ENCODE results near the gene SLC9A5. TPM values are rescaled to one million over a fixed set of nuclear protein-coding genes. Genes with fewer than 3 reads are reported as not detected.

SLC9A5 gene
- total and polyA plus RNA-seq, 3 donors from 2014 or later = 4.8 to 15.7 (median 6.8) TPM

- Histone ChIP-seq H3K36me3 (ENCODE audit: low read depth, missing control alignments) (no peaks in the 10 kb centered on the region), H3K27me3 (no peaks in the 10 kb centered on the region), H3K4me3 (no peak overlapping the region), H3K27ac (no peak overlapping the region), H3K9me3 (no peaks in the 10 kb centered on the region), H3K4me1 (no peaks in the 10 kb centered on the region)
- 47 to 57% methylated on average over 8 to 11 of the region's 11 CpGs for WGBS, 2 donors
- intact Hi-C loops (cut with DNase I; ENCODE audit: low total_unique reads) = no loop called here
- TF ChIP-seq POLR2A (IDR thresholded peaks at IDR 0.05) = no peak
- TF ChIP-seq, protein P1, sequence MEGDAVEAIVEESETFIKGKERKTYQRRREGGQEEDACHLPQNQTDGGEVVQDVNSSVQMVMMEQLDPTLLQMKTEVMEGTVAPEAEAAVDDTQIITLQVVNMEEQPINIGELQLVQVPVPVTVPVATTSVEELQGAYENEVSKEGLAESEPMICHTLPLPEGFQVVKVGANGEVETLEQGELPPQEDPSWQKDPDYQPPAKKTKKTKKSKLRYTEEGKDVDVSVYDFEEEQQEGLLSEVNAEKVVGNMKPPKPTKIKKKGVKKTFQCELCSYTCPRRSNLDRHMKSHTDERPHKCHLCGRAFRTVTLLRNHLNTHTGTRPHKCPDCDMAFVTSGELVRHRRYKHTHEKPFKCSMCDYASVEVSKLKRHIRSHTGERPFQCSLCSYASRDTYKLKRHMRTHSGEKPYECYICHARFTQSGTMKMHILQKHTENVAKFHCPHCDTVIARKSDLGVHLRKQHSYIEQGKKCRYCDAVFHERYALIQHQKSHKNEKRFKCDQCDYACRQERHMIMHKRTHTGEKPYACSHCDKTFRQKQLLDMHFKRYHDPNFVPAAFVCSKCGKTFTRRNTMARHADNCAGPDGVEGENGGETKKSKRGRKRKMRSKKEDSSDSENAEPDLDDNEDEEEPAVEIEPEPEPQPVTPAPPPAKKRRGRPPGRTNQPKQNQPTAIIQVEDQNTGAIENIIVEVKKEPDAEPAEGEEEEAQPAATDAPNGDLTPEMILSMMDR (IDR thresholded peaks at IDR 0.05) = no peak
- DNase-seq = no peak
These were observed 9.5 kb downstream of the SLC9A5 start for GRCh38 chr16:67258161-67258835.

- intact Hi-C loops (cut with DNase I; ENCODE audit: low total_unique reads) = no loop called here
- 93% methylated on average over 12 of the region's 12 CpGs for WGBS, 2 donors
- TF ChIP-seq POLR2A (IDR thresholded peaks at IDR 0.05) = no peak
- TF ChIP-seq, protein P1 (IDR thresholded peaks at IDR 0.05) = no peak
- no peaks in the 10 kb centered on the region for H3K9me3 ChIP-seq
- no peaks in the 10 kb centered on the region for H3K4me1 ChIP-seq
- H3K27ac ChIP-seq = no peak overlapping the region
- H3K4me3 ChIP-seq = no peak overlapping the region
- H3K27me3 ChIP-seq = no peaks in the 10 kb centered on the region
- H3K36me3 ChIP-seq (ENCODE audit: low read depth, missing control alignments) = no peaks in the 10 kb centered on the region
- DNase-seq = no peak
These were observed 10.9 kb downstream of the SLC9A5 start for GRCh38 chr16:67259705-67260104.

DNA sequence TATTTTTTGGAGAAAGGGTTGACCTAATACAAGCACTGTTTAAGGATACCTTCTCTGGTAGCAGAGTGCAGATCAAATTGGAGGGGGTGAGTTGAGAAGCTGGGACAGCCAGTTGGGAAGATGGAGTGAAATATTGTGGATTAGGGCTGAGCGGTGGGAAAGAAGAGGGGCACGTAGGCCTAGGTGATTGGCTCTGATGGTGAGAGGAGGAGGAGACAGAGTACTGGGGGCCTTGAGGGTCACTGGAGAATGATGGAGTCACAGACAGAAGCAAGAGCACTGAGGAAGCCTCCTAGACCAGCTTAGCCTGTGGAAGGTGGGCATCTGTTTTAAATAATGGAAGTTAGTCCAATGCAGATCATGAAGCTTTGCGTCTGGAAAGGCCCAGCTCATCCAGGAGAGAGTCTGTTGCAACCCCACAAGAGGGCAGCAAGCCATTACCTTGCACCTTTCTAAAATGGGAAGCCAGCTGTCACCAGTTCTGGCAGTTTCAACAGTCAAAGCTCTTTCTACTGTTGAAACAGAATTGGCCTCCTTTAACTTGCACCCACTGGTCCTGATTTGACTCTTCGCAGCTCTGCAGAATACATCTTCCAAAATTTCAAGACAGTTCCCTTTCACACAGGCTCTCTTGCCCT, 11.8 kb downstream of the SLC9A5 start:
- DNase-seq = no peak
- Histone ChIP-seq H3K36me3 (ENCODE audit: low read depth, missing control alignments) (no peaks in the 10 kb centered on the region), H3K4me1 (no peaks in the 10 kb centered on the region), H3K9me3 (no peaks in the 10 kb centered on the region), H3K27me3 (no peaks in the 10 kb centered on the region), H3K4me3 (no peak overlapping the region), H3K27ac (no peak overlapping the region)
- 86 to 91% methylated on average over 4 of the region's 4 CpGs for WGBS, 2 donors
- TF ChIP-seq, protein P1 (IDR thresholded peaks at IDR 0.05) = no peak
- TF ChIP-seq POLR2A (IDR thresholded peaks at IDR 0.05) = no peak
- intact Hi-C loops (cut with DNase I; ENCODE audit: low total_unique reads) = no loop called here

GRCh38 chr16:67263201-67263600, 14.4 kb downstream of the SLC9A5 start:
- no peaks in the 10 kb centered on the region for H3K36me3 ChIP-seq (ENCODE audit: low read depth, missing control alignments)
- intact Hi-C loops (cut with DNase I; ENCODE audit: low total_unique reads) = no loop called here

More at GRCh38 chr16:67263201-67263600, 14.4 kb downstream of the SLC9A5 start:
- H3K9me3 ChIP-seq = no peaks in the 10 kb centered on the region
- no peak overlapping the region for H3K4me3 ChIP-seq
- H3K4me1 ChIP-seq = no peaks in the 10 kb centered on the region
- WGBS, 2 donors = 94 to 97% methylated on average over 3 of the region's 3 CpGs
- TF ChIP-seq, protein P1 (IDR thresholded peaks at IDR 0.05) = no peak
- TF ChIP-seq POLR2A (IDR thresholded peaks at IDR 0.05) = no peak
- H3K27me3 ChIP-seq = no peaks in the 10 kb centered on the region
- no peak for DNase-seq
- no peak overlapping the region for H3K27ac ChIP-seq

Data from testis (tissue), 3 donors.